ENCODE data around the gene CYTH1. TPM values are rescaled to one million over a fixed set of nuclear protein-coding genes. Genes with fewer than 3 reads are reported as not detected.

Gene CYTH1
- total RNA-seq, 1 experiment from 2014 or later, result 34.3 TPM

GRCh38 chr17:78652913-78653312, 129.2 kb downstream of the CYTH1 start:
- H3K9me2 ChIP-seq (ENCODE audit: insufficient read depth), result no peaks in the 10 kb centered on the region
- H3K9me3 ChIP-seq (ENCODE audit: control insufficient read depth in 1 of 2, insufficient read depth in 1 of 2, low read depth in 1 of 2, low read length in 2 of 2), result no peaks in the 10 kb centered on the region
- H3K4me2 ChIP-seq (ENCODE audit: low read length), result no peak overlapping the region
- no peak overlapping the region for H3K9ac ChIP-seq (ENCODE audit: low read length)
- DNase-seq (ENCODE audit: low read depth, low spot score), result no peak
- no peak for TF ChIP-seq SIN3A (IDR thresholded peaks at IDR 0.05; ENCODE audit: low read depth)
- no peak for TF ChIP-seq RAD21 (IDR thresholded peaks at IDR 0.05; ENCODE audit: low read depth)
- H3K27ac ChIP-seq (ENCODE audit: low read depth, low read length), result no peak overlapping the region
- POLR2A ChIA-PET, result no interaction called here
- no peaks in the 10 kb centered on the region for H3K27me3 ChIP-seq (ENCODE audit: insufficient read depth, low read length)
- no peaks in the 10 kb centered on the region for H4K20me1 ChIP-seq (ENCODE audit: insufficient read depth)
- no peak overlapping the region for H3K4me3 ChIP-seq (replicated peaks in 1 of 2; ENCODE audit: low read depth in 1 of 2, low read length in 2 of 2)
- H2AFZ ChIP-seq (ENCODE audit: low read depth, low read length, poor library complexity, severe bottlenecking), result no peak overlapping the region
- H3K4me1 ChIP-seq (ENCODE audit: control insufficient read depth in 1 of 2, insufficient read depth in 2 of 2, low read length in 2 of 2), result no peaks in the 10 kb centered on the region
- ATAC-seq, result no peak
- CTCF ChIA-PET, result no interaction called here
- intact Hi-C loops (cut with micrococcal nuclease), result no loop called here
- no peaks in the 10 kb centered on the region for H3K79me2 ChIP-seq (ENCODE audit: insufficient read depth, low read length)
- H3K36me3 ChIP-seq (ENCODE audit: control insufficient read depth in 1 of 2, insufficient read depth in 2 of 2, low read length in 2 of 2), result no peaks in the 10 kb centered on the region
- RAD21 ChIA-PET (ENCODE audit: low non-redundant PET in 1 of 2, low total read pairs in 2 of 2, uncharacterized antibody in 2 of 2, unreplicated experiment in 2 of 2), result no interaction called here
- no TSS peak for BruUV-seq (replicated peaks)

- intact Hi-C loops (cut with micrococcal nuclease), result no loop called here
- H3K9ac ChIP-seq (ENCODE audit: low read length), result no peak overlapping the region
- no peak overlapping the region for H3K4me2 ChIP-seq (ENCODE audit: low read length)
- no peak overlapping the region for H2AFZ ChIP-seq (ENCODE audit: low read depth, low read length, poor library complexity, severe bottlenecking)
- ATAC-seq, result no peak
- H3K4me1 ChIP-seq (ENCODE audit: control insufficient read depth in 1 of 2, insufficient read depth in 2 of 2, low read length in 2 of 2), result no peaks in the 10 kb centered on the region
- no peaks in the 10 kb centered on the region for H3K79me2 ChIP-seq (ENCODE audit: insufficient read depth, low read length)
- DNase-seq (ENCODE audit: low read depth, low spot score), result no peak
- no peak overlapping the region for H3K27ac ChIP-seq (ENCODE audit: low read depth, low read length)
- ChIA-PET POLR2A (no interaction called here), CTCF (no interaction called here), RAD21 (ENCODE audit: low non-redundant PET in 1 of 2, low total read pairs in 2 of 2, uncharacterized antibody in 2 of 2, unreplicated experiment in 2 of 2) (interaction anchor here in 1 of 2 experiments (0.6 kb wide), 1 partner anchor 201 kb away, joined by 3 read pairs; no protein-coding TSS in a partner anchor)
- BruUV-seq (replicated peaks), result no TSS peak
- no peaks in the 10 kb centered on the region for H3K9me2 ChIP-seq (ENCODE audit: insufficient read depth)
- TF ChIP-seq ZFX (IDR thresholded peaks at IDR 0.05) (no peak), EZH2phosphoT487 (IDR thresholded peaks at IDR 0.05; ENCODE audit: borderline replicate concordance) (no peak), ZNF274 (IDR thresholded peaks at IDR 0.05; ENCODE audit: low read depth, low read length) (no peak), JUND (IDR thresholded peaks at IDR 0.05) (no peak), FOSL1 (IDR thresholded peaks at IDR 0.05; ENCODE audit: low read depth) (no peak), REST (IDR thresholded peaks at IDR 0.05; ENCODE audit: low read depth) (no peak), POLR2AphosphoS5 (IDR thresholded peaks at IDR 0.05; ENCODE audit: low read depth, low read length) (no peak), SRF (IDR thresholded peaks at IDR 0.05; ENCODE audit: low read depth) (no peak), CBX3 (IDR thresholded peaks at IDR 0.05; ENCODE audit: low read depth) (no peak), SIN3A (IDR thresholded peaks at IDR 0.05; ENCODE audit: low read depth) (no peak), SP1 (IDR thresholded peaks at IDR 0.05; ENCODE audit: low read depth) (no peak), RAD21 (IDR thresholded peaks at IDR 0.05; ENCODE audit: low read depth) (no peak), CEBPB (IDR thresholded peaks at IDR 0.05; ENCODE audit: low read depth) (no peak), ATF3 (IDR thresholded peaks at IDR 0.05) (no peak)
- TF ChIP-seq, protein P1, sequence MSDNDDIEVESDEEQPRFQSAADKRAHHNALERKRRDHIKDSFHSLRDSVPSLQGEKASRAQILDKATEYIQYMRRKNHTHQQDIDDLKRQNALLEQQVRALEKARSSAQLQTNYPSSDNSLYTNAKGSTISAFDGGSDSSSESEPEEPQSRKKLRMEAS (IDR thresholded peaks at IDR 0.05), result no peak
- TF ChIP-seq, protein P2, sequence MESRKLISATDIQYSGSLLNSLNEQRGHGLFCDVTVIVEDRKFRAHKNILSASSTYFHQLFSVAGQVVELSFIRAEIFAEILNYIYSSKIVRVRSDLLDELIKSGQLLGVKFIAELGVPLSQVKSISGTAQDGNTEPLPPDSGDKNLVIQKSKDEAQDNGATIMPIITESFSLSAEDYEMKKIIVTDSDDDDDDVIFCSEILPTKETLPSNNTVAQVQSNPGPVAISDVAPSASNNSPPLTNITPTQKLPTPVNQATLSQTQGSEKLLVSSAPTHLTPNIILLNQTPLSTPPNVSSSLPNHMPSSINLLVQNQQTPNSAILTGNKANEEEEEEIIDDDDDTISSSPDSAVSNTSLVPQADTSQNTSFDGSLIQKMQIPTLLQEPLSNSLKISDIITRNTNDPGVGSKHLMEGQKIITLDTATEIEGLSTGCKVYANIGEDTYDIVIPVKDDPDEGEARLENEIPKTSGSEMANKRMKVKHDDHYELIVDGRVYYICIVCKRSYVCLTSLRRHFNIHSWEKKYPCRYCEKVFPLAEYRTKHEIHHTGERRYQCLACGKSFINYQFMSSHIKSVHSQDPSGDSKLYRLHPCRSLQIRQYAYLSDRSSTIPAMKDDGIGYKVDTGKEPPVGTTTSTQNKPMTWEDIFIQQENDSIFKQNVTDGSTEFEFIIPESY (IDR thresholded peaks at IDR 0.05; ENCODE audit: extremely low read depth, insufficient replicate concordance, low read length), result no peak
- no peak overlapping the region for H3K4me3 ChIP-seq (replicated peaks in 1 of 2; ENCODE audit: low read depth in 1 of 2, low read length in 2 of 2)
- H3K36me3 ChIP-seq (ENCODE audit: control insufficient read depth in 1 of 2, insufficient read depth in 2 of 2, low read length in 2 of 2), result no peaks in the 10 kb centered on the region
- no peaks in the 10 kb centered on the region for H4K20me1 ChIP-seq (ENCODE audit: insufficient read depth)
- no peaks in the 10 kb centered on the region for H3K9me3 ChIP-seq (ENCODE audit: control insufficient read depth in 1 of 2, insufficient read depth in 1 of 2, low read depth in 1 of 2, low read length in 2 of 2)
- no peaks in the 10 kb centered on the region for H3K27me3 ChIP-seq (ENCODE audit: insufficient read depth, low read length)
Observed at GRCh38 chr17:78652024-78652423, 130.0 kb downstream of the CYTH1 start.

Data from HCT116 (cell line).